SK-N-SH (cell line): ENCODE measurements around the gene VPS8. TPM values are rescaled to one million over a fixed set of nuclear protein-coding genes. Genes with fewer than 3 reads are reported as not detected.
"Not testable (repeated sequence)": the region's sequence is repeated elsewhere in the genome, so short reads cannot be mapped to it uniquely, and the experiment has no call there.

Experiments used
- CTCF ChIA-PET: fragments of 300-600, 350-600 bp; formaldehyde crosslinking; extraction: SDS; loops from one replicate; lab custom pipeline; 2021; lab: Yijun Ruan, JAX
- POLR2A ChIA-PET: fragments of 350-600 bp; sonication (Branson Sonifier 250); formaldehyde crosslinking; extraction: SDS; loops from one replicate; lab custom pipeline; 2020; ENCODE audit warnings: antibody characterized with exemption, inconsistent platforms; lab: Yijun Ruan, JAX
- DNase-seq: peaks from one replicate; pipeline ENCODE4 v3.0.0; 2012
- H2AFZ ChIP-seq: fragments of 200-600 bp; sonication (generic); 2 replicates; pipeline ENCODE4 v1.8.1; 2016; ENCODE audit warnings: antibody characterized with exemption, mild to moderate bottlenecking, low read depth
- H3F3A ChIP-seq: fragments of 200-600 bp; sonication (generic); replicated peaks from 2 replicates; pipeline ENCODE3; 2016; ENCODE audit warnings: antibody characterized with exemption, mild to moderate bottlenecking; ENCODE audit not compliant: insufficient read depth
- H3K27ac ChIP-seq, 2 experiments: fragments of 200-500 bp in 1 of 2; fragments of 200-600 bp in 1 of 2; sonication (Bioruptor generic) in 1 of 2; sonication (generic), shearing (Covaris generic) in 1 of 2; 2 replicates each; pipeline versions ENCODE4 v1.5.1 to v1.6.1; 2014 to 2016; ENCODE audit warnings: low read depth in 2 of 2, inconsistent platforms in 1 of 2, low read length in 1 of 2, mild to moderate bottlenecking in 1 of 2, mixed read lengths in 1 of 2
- H3K27me3 ChIP-seq: fragments of 200-600 bp; sonication (generic), shearing (Covaris generic); 2 replicates; pipeline ENCODE4 v1.6.1; 2016; ENCODE audit warnings: mixed run types; ENCODE audit not compliant: insufficient read depth
- H3K36me3 ChIP-seq, 2 experiments: fragments of 200-500 bp in 1 of 2; fragments of 200-600 bp in 1 of 2; sonication (Bioruptor generic) in 1 of 2; sonication (generic) in 1 of 2; replicated peaks in 1 of 2; 2 replicates each; pipeline versions ENCODE3 to v1.5.1; 2014 to 2016; ENCODE audit warnings: low read length in 1 of 2, mild to moderate bottlenecking in 1 of 2; ENCODE audit not compliant: insufficient read depth in 2 of 2, control insufficient read depth in 1 of 2
- H3K4me1 ChIP-seq, 2 experiments: fragments of 200-500 bp in 1 of 2; fragments of 200-600 bp in 1 of 2; sonication (Bioruptor generic) in 1 of 2; sonication (generic), shearing (Covaris generic) in 1 of 2; 2 replicates each; pipeline versions ENCODE4 v1.5.1 to v1.6.1; 2014 to 2016; ENCODE audit warnings: low read depth in 1 of 2, low read length in 1 of 2, mixed run types in 1 of 2; ENCODE audit not compliant: insufficient read depth in 2 of 2, control insufficient read depth in 1 of 2
- H3K4me2 ChIP-seq: fragments of 200-600 bp; sonication (generic), shearing (Covaris generic); 2 replicates; pipeline ENCODE4 v1.6.1; 2017; ENCODE audit warnings: mixed run types
- H3K4me3 ChIP-seq, 2 experiments: fragments of 200-500 bp in 1 of 2; fragments of 200-600 bp in 1 of 2; sonication (Bioruptor generic) in 1 of 2; sonication (generic), shearing (Covaris generic) in 1 of 2; 2 replicates each; pipeline versions ENCODE4 v1.5.1 to v1.8.1; 2014 to 2016; ENCODE audit warnings: low read depth in 2 of 2, inconsistent platforms in 1 of 2, low read length in 1 of 2, mild to moderate bottlenecking in 1 of 2, mixed read lengths in 1 of 2, moderate library complexity in 1 of 2
- H3K79me2 ChIP-seq: fragments of 200-600 bp; sonication (generic); 2 replicates; pipeline ENCODE4 v1.8.1; 2017; ENCODE audit warnings: mild to moderate bottlenecking; ENCODE audit not compliant: insufficient read depth
- H3K9ac ChIP-seq: fragments of 200-600 bp; sonication (generic); 2 replicates; pipeline ENCODE4 v1.6.1; 2017; ENCODE audit warnings: mixed run types
- H3K9me2 ChIP-seq: fragments of 200-600 bp; sonication (generic); 2 replicates; pipeline ENCODE4 v1.6.1; 2017; ENCODE audit warnings: mixed run types
- H3K9me3 ChIP-seq: fragments of 200-600 bp; sonication (generic); 2 replicates; pipeline ENCODE4 v1.6.1; 2017; ENCODE audit warnings: mixed run types, mild to moderate bottlenecking, moderate library complexity
- H4K20me1 ChIP-seq: fragments of 200-600 bp; sonication (generic); 2 replicates; pipeline ENCODE4 v1.6.1; 2017; ENCODE audit warnings: mild to moderate bottlenecking, mixed run types; ENCODE audit not compliant: insufficient read depth
- CHD2 ChIP-seq: fragments of 150-350 bp; IDR thresholded peaks from 2 replicates; pipeline ENCODE4 v1.6.1; 2018; ENCODE audit warnings: low read length; ENCODE audit not compliant: partially characterized antibody
- EP300 ChIP-seq, 2 experiments: IDR thresholded peaks; 2 replicates each; pipeline versions ENCODE4 v1.4.0 to v1.6.1; 2012; ENCODE audit warnings: borderline replicate concordance in 1 of 2, low read depth in 1 of 2, low read length in 1 of 2
- EZH2phosphoT487 ChIP-seq: fragments of 200-600 bp; sonication (generic); IDR thresholded peaks from 2 replicates; pipeline ENCODE4 v1.6.1; 2017; ENCODE audit warnings: low read depth, mixed run types, mild to moderate bottlenecking, antibody characterized with exemption, moderate library complexity, borderline replicate concordance
- FOSL2 ChIP-seq: IDR thresholded peaks from 2 replicates; pipeline ENCODE4 v1.4.0; 2012; ENCODE audit warnings: low read depth, mild to moderate bottlenecking, moderate library complexity, borderline replicate concordance
- FOXJ3 ChIP-seq: sonication (generic); formaldehyde crosslinking; IDR thresholded peaks from 2 replicates; pipeline ENCODE4 v1.5.1; 2020; ENCODE audit warnings: mild to moderate bottlenecking, missing genetic modification reagents
- FOXM1 ChIP-seq: IDR thresholded peaks from 2 replicates; pipeline ENCODE4 v1.4.0; 2012; ENCODE audit warnings: low read depth, mild to moderate bottlenecking
- GABPA ChIP-seq: IDR thresholded peaks from 2 replicates; pipeline ENCODE4 v1.4.0; 2012; ENCODE audit warnings: low read depth, mild to moderate bottlenecking
- JUND ChIP-seq: IDR thresholded peaks from 2 replicates; pipeline ENCODE4 v1.4.0; 2012
- NFIC ChIP-seq: IDR thresholded peaks from 2 replicates; pipeline ENCODE4 v1.4.0; 2012; ENCODE audit warnings: borderline replicate concordance
- NRF1 ChIP-seq: IDR thresholded peaks from 2 replicates; pipeline ENCODE4 v1.6.1; 2012; ENCODE audit warnings: low read depth, mild to moderate bottlenecking, low read length
- POLR2AphosphoS5 ChIP-seq: IDR thresholded peaks from 2 replicates; pipeline ENCODE4 v1.6.1; 2012; ENCODE audit warnings: low read depth, low read length
- RFX5 ChIP-seq: IDR thresholded peaks from 2 replicates; pipeline ENCODE4 v1.6.1; 2012; ENCODE audit warnings: mild to moderate bottlenecking, improper control_type of control experiment, low read length
- RXRA ChIP-seq: IDR thresholded peaks from 2 replicates; pipeline ENCODE4 v1.4.0; 2012; ENCODE audit warnings: low read depth, mild to moderate bottlenecking, borderline replicate concordance
- TCF12 ChIP-seq: IDR thresholded peaks from 2 replicates; pipeline ENCODE4 v1.4.0; 2012
- WGBS: methylation state at CpG from one replicate; pipeline ENCODE4 v1.1.6; 2017; ENCODE audit warnings: low lambda C conversion rate; 5-methylcytosine and 5-hydroxymethylcytosine counted together
- polyA plus RNA-seq, 3 experiments: library from polyadenylated mRNA; depleted of rRNA; stranded (reverse); fragments of >200 nt; gene quantifications; 2 replicates each; pipeline ENCODE4 v1.2.3, GENCODE V29; 2012
- TF ChIP-seq, protein P1 (sequence below): IDR thresholded peaks from 2 replicates; pipeline ENCODE4 v1.6.1; 2012; ENCODE audit warnings: mild to moderate bottlenecking, low read depth, low read length, moderate library complexity
- TF ChIP-seq, protein P2 (sequence below): IDR thresholded peaks from 2 replicates; pipeline ENCODE4 v1.4.0; 2012; ENCODE audit warnings: low read depth, borderline replicate concordance
- TF ChIP-seq, protein P3 (sequence below): fragments of 150-350 bp; IDR thresholded peaks from 2 replicates; pipeline ENCODE4 v1.6.1; 2017; ENCODE audit warnings: antibody characterized with exemption, low read length, low read depth, borderline replicate concordance
- TF ChIP-seq, protein P4 (sequence below): IDR thresholded peaks from 2 replicates; pipeline ENCODE4; 2012

The VPS8 gene
- polyA plus RNA-seq, 1 of the 3 experiments (the other 2 are of a cell fraction): 12.8 TPM

DNA sequence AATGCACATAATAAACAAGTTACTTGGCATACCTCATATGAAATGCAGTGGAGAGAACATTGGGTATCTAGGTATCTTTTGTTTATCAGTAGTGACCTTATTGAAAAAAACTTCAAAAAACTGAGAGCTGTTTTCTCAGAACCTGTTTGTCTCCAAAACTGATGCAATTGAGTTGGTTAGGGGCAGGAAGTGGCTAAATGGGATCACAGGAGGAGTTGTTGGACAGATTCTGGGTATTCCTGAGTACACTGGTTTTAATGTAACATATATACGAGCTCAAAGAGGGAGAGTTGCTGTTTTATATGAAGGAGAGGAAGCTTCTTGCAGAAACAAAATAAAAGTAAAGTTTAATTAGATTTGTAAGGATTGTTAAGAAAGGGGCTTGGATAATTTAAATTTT, 181.4 kb downstream of the VPS8 start:
- H3K79me2 ChIP-seq: no peaks in the 10 kb centered on the region
- no peaks in the 10 kb centered on the region for H3K27me3 ChIP-seq
- no peaks in the 10 kb centered on the region for H3K9me3 ChIP-seq
- H3F3A ChIP-seq: no peaks in the 10 kb centered on the region
- no peak for DNase-seq
- 94% methylated on average over 1 of the region's 1 CpG for WGBS
- H4K20me1 ChIP-seq: no peaks in the 10 kb centered on the region
- H3K4me1 ChIP-seq: no peaks in the 10 kb centered on the region
- H3K4me3 ChIP-seq: no peak overlapping the region
- no peak overlapping the region for H3K9ac ChIP-seq
- TF ChIP-seq POLR2AphosphoS5 (no peak), GABPA (no peak), FOSL2 (no peak), NFIC (no peak), NRF1 (no peak), CHD2 (no peak), FOXM1 (no peak)
- TF ChIP-seq, protein P1, sequence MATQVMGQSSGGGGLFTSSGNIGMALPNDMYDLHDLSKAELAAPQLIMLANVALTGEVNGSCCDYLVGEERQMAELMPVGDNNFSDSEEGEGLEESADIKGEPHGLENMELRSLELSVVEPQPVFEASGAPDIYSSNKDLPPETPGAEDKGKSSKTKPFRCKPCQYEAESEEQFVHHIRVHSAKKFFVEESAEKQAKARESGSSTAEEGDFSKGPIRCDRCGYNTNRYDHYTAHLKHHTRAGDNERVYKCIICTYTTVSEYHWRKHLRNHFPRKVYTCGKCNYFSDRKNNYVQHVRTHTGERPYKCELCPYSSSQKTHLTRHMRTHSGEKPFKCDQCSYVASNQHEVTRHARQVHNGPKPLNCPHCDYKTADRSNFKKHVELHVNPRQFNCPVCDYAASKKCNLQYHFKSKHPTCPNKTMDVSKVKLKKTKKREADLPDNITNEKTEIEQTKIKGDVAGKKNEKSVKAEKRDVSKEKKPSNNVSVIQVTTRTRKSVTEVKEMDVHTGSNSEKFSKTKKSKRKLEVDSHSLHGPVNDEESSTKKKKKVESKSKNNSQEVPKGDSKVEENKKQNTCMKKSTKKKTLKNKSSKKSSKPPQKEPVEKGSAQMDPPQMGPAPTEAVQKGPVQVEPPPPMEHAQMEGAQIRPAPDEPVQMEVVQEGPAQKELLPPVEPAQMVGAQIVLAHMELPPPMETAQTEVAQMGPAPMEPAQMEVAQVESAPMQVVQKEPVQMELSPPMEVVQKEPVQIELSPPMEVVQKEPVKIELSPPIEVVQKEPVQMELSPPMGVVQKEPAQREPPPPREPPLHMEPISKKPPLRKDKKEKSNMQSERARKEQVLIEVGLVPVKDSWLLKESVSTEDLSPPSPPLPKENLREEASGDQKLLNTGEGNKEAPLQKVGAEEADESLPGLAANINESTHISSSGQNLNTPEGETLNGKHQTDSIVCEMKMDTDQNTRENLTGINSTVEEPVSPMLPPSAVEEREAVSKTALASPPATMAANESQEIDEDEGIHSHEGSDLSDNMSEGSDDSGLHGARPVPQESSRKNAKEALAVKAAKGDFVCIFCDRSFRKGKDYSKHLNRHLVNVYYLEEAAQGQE: no peak
- H2AFZ ChIP-seq: no peak overlapping the region
- CTCF ChIA-PET: interaction anchor here (1.2 kb wide), 1 partner anchor 9 kb away, joined by 3 read pairs; no protein-coding TSS in a partner anchor
- H3K9me2 ChIP-seq: no peaks in the 10 kb centered on the region
- peaks cover 14 to 20% of the 10 kb centered on the region in 2 experiments for H3K36me3 ChIP-seq
- POLR2A ChIA-PET: no interaction called here
- H3K27ac ChIP-seq: no peak overlapping the region
- no peak overlapping the region for H3K4me2 ChIP-seq

DNA sequence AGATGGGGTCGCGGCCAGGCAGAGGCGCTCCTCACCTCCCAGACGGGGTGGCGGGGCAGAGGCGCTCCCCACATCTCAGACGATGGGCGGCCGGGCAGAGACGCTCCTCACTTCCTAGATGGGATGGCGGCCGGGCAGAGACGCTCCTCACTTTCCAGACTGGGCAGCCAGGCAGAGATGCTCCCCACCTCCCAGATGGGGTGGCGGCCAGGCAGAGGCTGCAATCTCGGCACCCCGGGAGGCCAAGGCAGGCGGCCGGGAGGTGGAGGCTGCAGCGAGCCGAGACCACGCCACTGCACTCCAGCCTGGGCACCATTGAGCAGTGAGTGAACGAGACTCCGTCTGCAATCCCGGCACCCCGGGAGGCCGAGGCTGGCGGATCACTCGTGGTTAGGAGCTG, 191.9 kb downstream of the VPS8 start:
- H3K9me3 ChIP-seq, CTCF ChIA-PET, H4K20me1 ChIP-seq, H3K4me3 ChIP-seq, H2AFZ ChIP-seq, H3K27ac ChIP-seq, H3K27me3 ChIP-seq, DNase-seq, H3K4me2 ChIP-seq, H3K9ac ChIP-seq, POLR2A ChIA-PET, H3K79me2 ChIP-seq, H3F3A ChIP-seq, H3K9me2 ChIP-seq, H3K4me1 ChIP-seq: not testable (repeated sequence)
- H3K36me3 ChIP-seq: peaks cover 14 to 27% of the 10 kb centered on the region in 2 experiments
- WGBS: 98% methylated on average over 8 of the region's 28 CpGs

DNA sequence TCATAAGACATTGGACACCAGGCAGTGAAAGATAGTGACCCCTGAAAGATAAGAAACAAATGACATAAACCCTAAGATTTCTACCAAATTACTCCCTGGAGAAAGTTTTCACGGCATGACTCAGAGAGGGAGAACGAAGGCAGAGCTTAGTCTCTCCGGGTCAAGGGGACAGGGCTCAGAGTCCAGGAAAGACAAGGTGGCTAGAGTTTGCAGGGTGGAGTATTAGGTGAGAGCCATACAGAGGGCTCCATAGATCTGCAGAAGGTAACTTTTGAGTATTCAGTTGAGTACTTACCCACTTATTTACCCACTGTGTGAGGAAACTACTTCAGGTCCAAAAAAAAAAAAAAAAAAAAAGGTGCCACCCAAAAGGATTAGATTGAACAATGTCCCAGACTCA, 197.7 kb downstream of the VPS8 start:
- POLR2A ChIA-PET: no interaction called here
- WGBS: 95% methylated on average over 3 of the region's 3 CpGs
- DNase-seq: no peak
- TF ChIP-seq, protein P2, sequence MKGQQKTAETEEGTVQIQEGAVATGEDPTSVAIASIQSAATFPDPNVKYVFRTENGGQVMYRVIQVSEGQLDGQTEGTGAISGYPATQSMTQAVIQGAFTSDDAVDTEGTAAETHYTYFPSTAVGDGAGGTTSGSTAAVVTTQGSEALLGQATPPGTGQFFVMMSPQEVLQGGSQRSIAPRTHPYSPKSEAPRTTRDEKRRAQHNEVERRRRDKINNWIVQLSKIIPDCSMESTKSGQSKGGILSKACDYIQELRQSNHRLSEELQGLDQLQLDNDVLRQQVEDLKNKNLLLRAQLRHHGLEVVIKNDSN: no peak
- TF ChIP-seq FOXM1 (no peak), FOXJ3 (CRISPR knock-in tag) (no peak), JUND (no peak), RFX5 (no peak), RXRA (no peak), EP300 (IDR thresholded peaks at IDR 0.05; ENCODE audit: borderline replicate concordance in 1 of 2, low read depth in 1 of 2, low read length in 1 of 2) (no peak), EZH2phosphoT487 (no peak), TCF12 (no peak)
- TF ChIP-seq, protein P3, sequence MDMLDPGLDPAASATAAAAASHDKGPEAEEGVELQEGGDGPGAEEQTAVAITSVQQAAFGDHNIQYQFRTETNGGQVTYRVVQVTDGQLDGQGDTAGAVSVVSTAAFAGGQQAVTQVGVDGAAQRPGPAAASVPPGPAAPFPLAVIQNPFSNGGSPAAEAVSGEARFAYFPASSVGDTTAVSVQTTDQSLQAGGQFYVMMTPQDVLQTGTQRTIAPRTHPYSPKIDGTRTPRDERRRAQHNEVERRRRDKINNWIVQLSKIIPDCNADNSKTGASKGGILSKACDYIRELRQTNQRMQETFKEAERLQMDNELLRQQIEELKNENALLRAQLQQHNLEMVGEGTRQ: no peak
- TF ChIP-seq, protein P4, sequence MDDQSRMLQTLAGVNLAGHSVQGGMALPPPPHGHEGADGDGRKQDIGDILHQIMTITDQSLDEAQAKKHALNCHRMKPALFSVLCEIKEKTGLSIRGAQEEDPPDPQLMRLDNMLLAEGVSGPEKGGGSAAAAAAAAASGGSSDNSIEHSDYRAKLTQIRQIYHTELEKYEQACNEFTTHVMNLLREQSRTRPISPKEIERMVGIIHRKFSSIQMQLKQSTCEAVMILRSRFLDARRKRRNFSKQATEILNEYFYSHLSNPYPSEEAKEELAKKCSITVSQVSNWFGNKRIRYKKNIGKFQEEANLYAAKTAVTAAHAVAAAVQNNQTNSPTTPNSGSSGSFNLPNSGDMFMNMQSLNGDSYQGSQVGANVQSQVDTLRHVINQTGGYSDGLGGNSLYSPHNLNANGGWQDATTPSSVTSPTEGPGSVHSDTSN: no peak

More for the DNA sequence above, 197.7 kb downstream of the VPS8 start:
- CTCF ChIA-PET: interaction anchor here (2.1 kb wide), 1 partner anchor 11 kb away, joined by 4 read pairs; no protein-coding TSS in a partner anchor
- no peak overlapping the region for H3K4me2 ChIP-seq
- no peak overlapping the region for H3K4me3 ChIP-seq
- no peaks in the 10 kb centered on the region for H3K79me2 ChIP-seq
- no peak overlapping the region for H2AFZ ChIP-seq
- no peaks in the 10 kb centered on the region for H3K9me2 ChIP-seq
- H4K20me1 ChIP-seq: no peaks in the 10 kb centered on the region
- no peaks in the 10 kb centered on the region for H3K27me3 ChIP-seq
- no peak overlapping the region for H3K27ac ChIP-seq
- H3F3A ChIP-seq: no peaks in the 10 kb centered on the region
- H3K36me3 ChIP-seq: peaks cover 7 to 9% of the 10 kb centered on the region in 2 experiments
- no peaks in the 10 kb centered on the region for H3K9me3 ChIP-seq
- peaks cover 0 to 3% of the 10 kb centered on the region in 2 experiments; a peak in 1 of 4 replicates for H3K4me1 ChIP-seq
- H3K9ac ChIP-seq: no peak overlapping the region
